ACC112 (cell line): ENCODE data around the gene FBXO44.

Source experiments
- H2AFZ ChIP-seq: fragments of 200-600 bp; sonication (generic); one replicate; pipeline ENCODE4 v1.6.0; 2017; ENCODE audit warnings: antibody characterized with exemption, low read length; ENCODE audit not compliant: unreplicated experiment
- H3K27ac ChIP-seq: fragments of 200-600 bp; sonication (generic); 2 replicates; pipeline ENCODE4 v1.5.1; 2014; ENCODE audit warnings: low read depth, mild to moderate bottlenecking, antibody characterized with exemption, low read length, moderate library complexity
- H3K27me3 ChIP-seq: fragments of 200-600 bp; sonication (generic); 2 replicates; pipeline ENCODE4 v1.6.1; 2014; ENCODE audit warnings: mild to moderate bottlenecking, antibody characterized with exemption, low read length, moderate library complexity, mixed read lengths; ENCODE audit not compliant: insufficient read depth
- H3K36me3 ChIP-seq: fragments of 200-600 bp; sonication (generic); 2 replicates; pipeline ENCODE4 v1.6.1; 2016; ENCODE audit warnings: mild to moderate bottlenecking, antibody characterized with exemption, low read length, moderate library complexity, mixed read lengths; ENCODE audit not compliant: insufficient read depth
- H3K4me1 ChIP-seq: fragments of 200-600 bp; sonication (generic); one replicate; pipeline ENCODE4 v1.6.1; 2016; ENCODE audit warnings: low read length, mixed read lengths; ENCODE audit not compliant: insufficient read depth, unreplicated experiment, control insufficient read depth
- H3K4me3 ChIP-seq: fragments of 200-600 bp; sonication (generic); 2 replicates; pipeline ENCODE4 v1.5.1; 2014; ENCODE audit warnings: mild to moderate bottlenecking, low read depth, low read length
- H3K79me2 ChIP-seq: fragments of 200-600 bp; sonication (generic); one replicate; pipeline ENCODE4 v1.6.0; 2016; ENCODE audit warnings: low read length; ENCODE audit not compliant: control insufficient read depth, unreplicated experiment, insufficient read depth

The FBXO44 gene

DNA sequence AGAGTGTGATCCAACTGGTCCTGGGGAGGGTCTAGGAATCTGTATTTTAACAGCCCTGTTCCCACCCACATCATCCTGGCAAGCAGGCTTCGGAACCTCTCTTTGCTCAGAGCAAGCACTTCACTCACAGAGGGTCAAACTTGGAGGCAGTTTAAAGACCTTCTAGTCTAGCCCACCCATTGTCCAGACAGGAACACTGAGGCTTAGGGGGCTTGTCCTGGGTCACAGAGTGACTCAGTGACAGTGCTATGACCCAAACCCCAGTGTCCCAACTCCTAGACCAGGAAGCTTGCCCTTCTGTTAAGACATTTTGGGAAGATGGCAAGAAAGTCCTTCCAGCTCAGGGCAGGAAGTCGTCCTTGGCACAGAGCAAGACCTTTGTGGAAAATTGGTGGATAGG, 36.9 kb upstream of the FBXO44 start:
- Histone ChIP-seq H3K4me1 (no peaks in the 10 kb centered on the region), H2AFZ (no peak overlapping the region), H3K36me3 (no peaks in the 10 kb centered on the region), H3K27me3 (peaks cover 83% of the 10 kb centered on the region), H3K79me2 (no peaks in the 10 kb centered on the region), H3K4me3 (no peak overlapping the region), H3K27ac (no peak overlapping the region)

GRCh38 chr1:11620405-11620804, 34.3 kb upstream of the FBXO44 start:
- Histone ChIP-seq H3K27ac (no peak overlapping the region), H3K79me2 (no peaks in the 10 kb centered on the region), H2AFZ (no peak overlapping the region), H3K4me1 (no peaks in the 10 kb centered on the region), H3K4me3 (no peak overlapping the region), H3K36me3 (no peaks in the 10 kb centered on the region), H3K27me3 (peaks cover 77% of the 10 kb centered on the region)

DNA sequence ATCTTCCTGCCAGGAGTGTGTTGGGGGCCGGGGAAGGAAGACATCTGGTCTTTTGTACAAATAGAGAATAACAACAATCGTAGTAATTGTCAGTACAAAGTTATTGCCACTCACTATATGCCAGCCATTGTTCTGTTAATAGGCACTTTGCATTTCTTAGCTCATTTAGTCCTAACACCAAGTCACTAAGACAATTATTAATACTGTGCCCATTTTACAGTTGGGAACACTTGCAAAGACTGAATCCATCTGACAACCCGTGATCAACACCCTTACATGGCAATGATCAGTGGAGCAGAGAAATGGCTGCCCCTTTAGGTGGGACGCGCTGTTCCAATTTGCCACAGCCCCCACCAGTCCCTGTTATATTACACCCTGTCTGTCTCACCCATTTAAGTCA, 33.8 kb upstream of the FBXO44 start:
- Histone ChIP-seq H3K4me1 (no peaks in the 10 kb centered on the region), H3K4me3 (no peak overlapping the region), H3K27ac (no peak overlapping the region), H2AFZ (no peak overlapping the region), H3K27me3 (peaks cover 78% of the 10 kb centered on the region), H3K79me2 (no peaks in the 10 kb centered on the region), H3K36me3 (no peaks in the 10 kb centered on the region)

GRCh38 chr1:11622398-11622797, 32.3 kb upstream of the FBXO44 start:
- peaks cover 81% of the 10 kb centered on the region for H3K27me3 ChIP-seq
- H3K4me3 ChIP-seq = no peak overlapping the region

GRCh38 chr1:11623702-11624101, 31.0 kb upstream of the FBXO44 start:
- no peak overlapping the region for H3K4me3 ChIP-seq
- peaks cover 78% of the 10 kb centered on the region for H3K27me3 ChIP-seq
- H3K36me3 ChIP-seq = no peaks in the 10 kb centered on the region
- H3K79me2 ChIP-seq = no peaks in the 10 kb centered on the region
- no peak overlapping the region for H2AFZ ChIP-seq
- H3K27ac ChIP-seq = no peak overlapping the region
- no peaks in the 10 kb centered on the region for H3K4me1 ChIP-seq

More at GRCh38 chr1:11622398-11622797, 32.3 kb upstream of the FBXO44 start:
- no peaks in the 10 kb centered on the region for H3K36me3 ChIP-seq
- H3K4me1 ChIP-seq = no peaks in the 10 kb centered on the region
- no peaks in the 10 kb centered on the region for H3K79me2 ChIP-seq
- H3K27ac ChIP-seq = no peak overlapping the region
- no peak overlapping the region for H2AFZ ChIP-seq

- Histone ChIP-seq H3K4me1 (no peaks in the 10 kb centered on the region), H3K36me3 (no peaks in the 10 kb centered on the region), H3K79me2 (no peaks in the 10 kb centered on the region), H3K27me3 (peaks cover 82% of the 10 kb centered on the region), H3K4me3 (no peak overlapping the region), H3K27ac (no peak overlapping the region), H2AFZ (no peak overlapping the region)
Observed at GRCh38 chr1:11626551-11626950, 28.1 kb upstream of the FBXO44 start.

DNA sequence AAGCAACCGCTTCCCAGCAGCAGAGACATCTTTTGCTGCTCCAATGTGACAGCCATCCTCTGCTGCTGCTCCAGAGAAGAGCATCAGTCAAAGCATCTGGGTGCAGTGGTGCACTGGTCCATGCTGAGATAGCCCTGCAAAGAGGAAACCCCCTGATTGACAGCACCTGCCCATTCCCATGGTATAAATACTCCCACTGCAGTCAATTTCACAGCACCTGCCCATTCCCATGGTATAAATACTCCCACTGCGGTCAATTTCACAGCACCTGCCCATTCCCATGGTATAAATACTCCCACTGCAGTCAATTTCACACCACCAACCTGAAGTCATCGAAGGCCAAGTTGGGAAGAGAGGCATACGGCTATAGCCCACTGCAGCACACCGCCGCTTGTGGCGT, 25.9 kb upstream of the FBXO44 start:
- Histone ChIP-seq H3K79me2 (no peaks in the 10 kb centered on the region), H2AFZ (no peak overlapping the region), H3K27ac (no peak overlapping the region), H3K27me3 (peaks cover 84% of the 10 kb centered on the region), H3K4me1 (no peaks in the 10 kb centered on the region), H3K4me3 (no peak overlapping the region), H3K36me3 (no peaks in the 10 kb centered on the region)

- Histone ChIP-seq H3K4me1 (no peaks in the 10 kb centered on the region), H2AFZ (no peak overlapping the region), H3K27ac (no peak overlapping the region), H3K4me3 (no peak overlapping the region), H3K27me3 (peaks cover 82% of the 10 kb centered on the region), H3K36me3 (no peaks in the 10 kb centered on the region), H3K79me2 (no peaks in the 10 kb centered on the region)
Observed at GRCh38 chr1:11629184-11630016, 25.3 kb upstream of the FBXO44 start.

- peaks cover 80% of the 10 kb centered on the region for H3K27me3 ChIP-seq
- no peak overlapping the region for H2AFZ ChIP-seq
- no peak overlapping the region for H3K27ac ChIP-seq
- H3K79me2 ChIP-seq = no peaks in the 10 kb centered on the region
- H3K36me3 ChIP-seq = no peaks in the 10 kb centered on the region
- H3K4me3 ChIP-seq = no peak overlapping the region
- no peaks in the 10 kb centered on the region for H3K4me1 ChIP-seq
Observed at GRCh38 chr1:11634365-11635192, 20.1 kb upstream of the FBXO44 start.

GRCh38 chr1:11638121-11638520, 16.6 kb upstream of the FBXO44 start:
- no peak overlapping the region for H3K27ac ChIP-seq
- H3K4me1 ChIP-seq = no peaks in the 10 kb centered on the region
- H2AFZ ChIP-seq = no peak overlapping the region
- no peaks in the 10 kb centered on the region for H3K36me3 ChIP-seq
- H3K4me3 ChIP-seq = no peak overlapping the region
- H3K79me2 ChIP-seq = no peaks in the 10 kb centered on the region
- peaks cover 64% of the 10 kb centered on the region for H3K27me3 ChIP-seq

GRCh38 chr1:11639372-11639771, 15.3 kb upstream of the FBXO44 start:
- H3K4me3 ChIP-seq = no peak overlapping the region
- no peaks in the 10 kb centered on the region for H3K79me2 ChIP-seq
- peaks cover 61% of the 10 kb centered on the region for H3K27me3 ChIP-seq
- H3K36me3 ChIP-seq = no peaks in the 10 kb centered on the region
- H3K4me1 ChIP-seq = no peaks in the 10 kb centered on the region
- no peak overlapping the region for H2AFZ ChIP-seq
- no peak overlapping the region for H3K27ac ChIP-seq
